ENCODE measurements around the gene HS6ST2. TPM values are rescaled to one million over a fixed set of nuclear protein-coding genes. Genes with fewer than 3 reads are reported as not detected.

Gene HS6ST2
- total RNA-seq, 1 experiment from 2014 or later = 6.8 TPM

GRCh38 chrX:132743086-132743485 is 215.3 kb downstream of the HS6ST2 start:
- Histone ChIP-seq H3K27me3 (ENCODE audit: control insufficient read depth, insufficient read depth, low read length) (peaks cover 23% of the 10 kb centered on the region), H3K4me3 (ENCODE audit: insufficient read depth, low read depth, low read length) (no peak overlapping the region), H3K36me3 (replicated peaks; ENCODE audit: control insufficient read depth, insufficient read depth, low read length) (no peaks in the 10 kb centered on the region)
- DNase-seq = peak; percentile 54

GRCh38 chrX:132742246-132742645 is 216.2 kb downstream of the HS6ST2 start:
- peaks cover 23% of the 10 kb centered on the region for H3K27me3 ChIP-seq (ENCODE audit: control insufficient read depth, insufficient read depth, low read length)
- H3K4me3 ChIP-seq (ENCODE audit: insufficient read depth, low read depth, low read length) = no peak overlapping the region
- DNase-seq = no peak
- H3K36me3 ChIP-seq (replicated peaks; ENCODE audit: control insufficient read depth, insufficient read depth, low read length) = no peaks in the 10 kb centered on the region

- Histone ChIP-seq H3K36me3 (replicated peaks; ENCODE audit: control insufficient read depth, insufficient read depth, low read length) (no peaks in the 10 kb centered on the region), H3K27me3 (ENCODE audit: control insufficient read depth, insufficient read depth, low read length) (peaks cover 23% of the 10 kb centered on the region), H3K4me3 (ENCODE audit: insufficient read depth, low read depth, low read length) (no peak overlapping the region)
- DNase-seq = no peak
Observed at GRCh38 chrX:132741689-132742088, 216.7 kb downstream of the HS6ST2 start.

- H3K4me3 ChIP-seq (ENCODE audit: insufficient read depth, low read depth, low read length) = no peak overlapping the region
- peaks cover 21% of the 10 kb centered on the region for H3K27me3 ChIP-seq (ENCODE audit: control insufficient read depth, insufficient read depth, low read length)
- H3K36me3 ChIP-seq (replicated peaks; ENCODE audit: control insufficient read depth, insufficient read depth, low read length) = no peaks in the 10 kb centered on the region
- peak; percentile 41 for DNase-seq
Observed at GRCh38 chrX:132740316-132741123, 217.9 kb downstream of the HS6ST2 start.

- no peak for DNase-seq
- H3K27me3 ChIP-seq (ENCODE audit: control insufficient read depth, insufficient read depth, low read length) = peaks cover 14% of the 10 kb centered on the region
- H3K4me3 ChIP-seq (ENCODE audit: insufficient read depth, low read depth, low read length) = no peak overlapping the region
- H3K36me3 ChIP-seq (replicated peaks; ENCODE audit: control insufficient read depth, insufficient read depth, low read length) = no peaks in the 10 kb centered on the region
Observed at GRCh38 chrX:132738951-132739350, 219.5 kb downstream of the HS6ST2 start.

GRCh38 chrX:132737743-132738142 is 220.7 kb downstream of the HS6ST2 start:
- DNase-seq = no peak
- no peaks in the 10 kb centered on the region for H3K36me3 ChIP-seq (replicated peaks; ENCODE audit: control insufficient read depth, insufficient read depth, low read length)
- H3K4me3 ChIP-seq (ENCODE audit: insufficient read depth, low read depth, low read length) = no peak overlapping the region
- H3K27me3 ChIP-seq (ENCODE audit: control insufficient read depth, insufficient read depth, low read length) = peaks cover 10% of the 10 kb centered on the region

GRCh38 chrX:132732236-132732635 is 226.2 kb downstream of the HS6ST2 start:
- H3K4me3 ChIP-seq (ENCODE audit: insufficient read depth, low read depth, low read length) = no peak overlapping the region
- H3K36me3 ChIP-seq (replicated peaks; ENCODE audit: control insufficient read depth, insufficient read depth, low read length) = no peaks in the 10 kb centered on the region
- H3K27me3 ChIP-seq (ENCODE audit: control insufficient read depth, insufficient read depth, low read length) = no peaks in the 10 kb centered on the region; the same call in 1 of the 2 replicates
- DNase-seq = no peak

- Histone ChIP-seq H3K36me3 (replicated peaks; ENCODE audit: control insufficient read depth, insufficient read depth, low read length) (no peaks in the 10 kb centered on the region), H3K27me3 (ENCODE audit: control insufficient read depth, insufficient read depth, low read length) (no peaks in the 10 kb centered on the region), H3K4me3 (ENCODE audit: insufficient read depth, low read depth, low read length) (no peak overlapping the region)
- no peak for DNase-seq
Observed at GRCh38 chrX:132730726-132731125, 227.7 kb downstream of the HS6ST2 start.

- Histone ChIP-seq H3K4me3 (ENCODE audit: insufficient read depth, low read depth, low read length) (no peak overlapping the region), H3K36me3 (replicated peaks; ENCODE audit: control insufficient read depth, insufficient read depth, low read length) (no peaks in the 10 kb centered on the region), H3K27me3 (ENCODE audit: control insufficient read depth, insufficient read depth, low read length) (no peaks in the 10 kb centered on the region)
- DNase-seq = no peak
Observed at GRCh38 chrX:132730266-132730665, 228.2 kb downstream of the HS6ST2 start.

GRCh38 chrX:132728296-132728695 is 230.1 kb downstream of the HS6ST2 start:
- no peak for DNase-seq
- Histone ChIP-seq H3K36me3 (replicated peaks; ENCODE audit: control insufficient read depth, insufficient read depth, low read length) (no peaks in the 10 kb centered on the region), H3K4me3 (ENCODE audit: insufficient read depth, low read depth, low read length) (no peak overlapping the region), H3K27me3 (ENCODE audit: control insufficient read depth, insufficient read depth, low read length) (no peaks in the 10 kb centered on the region)

GRCh38 chrX:132718431-132718958 is 239.9 kb downstream of the HS6ST2 start:
- no peak for DNase-seq
- no peaks in the 10 kb centered on the region for H3K36me3 ChIP-seq (replicated peaks; ENCODE audit: control insufficient read depth, insufficient read depth, low read length)
- no peaks in the 10 kb centered on the region for H3K27me3 ChIP-seq (ENCODE audit: control insufficient read depth, insufficient read depth, low read length)
- no peak overlapping the region for H3K4me3 ChIP-seq (ENCODE audit: insufficient read depth, low read depth, low read length)

GRCh38 chrX:132716006-132716405 is 242.4 kb downstream of the HS6ST2 start:
- no peaks in the 10 kb centered on the region for H3K27me3 ChIP-seq (ENCODE audit: control insufficient read depth, insufficient read depth, low read length)
- DNase-seq = peak; percentile 33
- H3K36me3 ChIP-seq (replicated peaks; ENCODE audit: control insufficient read depth, insufficient read depth, low read length) = no peaks in the 10 kb centered on the region
- no peak overlapping the region for H3K4me3 ChIP-seq (ENCODE audit: insufficient read depth, low read depth, low read length)

GRCh38 chrX:132714913-132715312 is 243.5 kb downstream of the HS6ST2 start:
- no peak for DNase-seq
- Histone ChIP-seq H3K27me3 (ENCODE audit: control insufficient read depth, insufficient read depth, low read length) (no peaks in the 10 kb centered on the region), H3K36me3 (replicated peaks; ENCODE audit: control insufficient read depth, insufficient read depth, low read length) (no peaks in the 10 kb centered on the region), H3K4me3 (ENCODE audit: insufficient read depth, low read depth, low read length) (no peak overlapping the region)

- Histone ChIP-seq H3K27me3 (ENCODE audit: control insufficient read depth, insufficient read depth, low read length) (no peaks in the 10 kb centered on the region), H3K4me3 (ENCODE audit: insufficient read depth, low read depth, low read length) (no peak overlapping the region), H3K36me3 (replicated peaks; ENCODE audit: control insufficient read depth, insufficient read depth, low read length) (no peaks in the 10 kb centered on the region)
- no peak for DNase-seq
Observed at GRCh38 chrX:132712350-132712749, 246.1 kb downstream of the HS6ST2 start.

- Histone ChIP-seq H3K36me3 (replicated peaks; ENCODE audit: control insufficient read depth, insufficient read depth, low read length) (no peaks in the 10 kb centered on the region), H3K27me3 (ENCODE audit: control insufficient read depth, insufficient read depth, low read length) (no peaks in the 10 kb centered on the region), H3K4me3 (ENCODE audit: insufficient read depth, low read depth, low read length) (no peak overlapping the region)
- DNase-seq = no peak
Observed at GRCh38 chrX:132710656-132711155, 247.7 kb downstream of the HS6ST2 start.

All from H7 (cell line).